Measurements from ENCODE around the gene SYNE4. TPM values are rescaled to one million over a fixed set of nuclear protein-coding genes. Genes with fewer than 3 reads are reported as not detected.
A peak's percentile ranks its signal among the peaks of the same experiment; 100 is the strongest.

Gene SYNE4
- total and polyA plus RNA-seq, 2 of the 13 experiments (the other 11 are each of a cell fraction or from before 2014, with no cell fraction given): 13.7 to 23.0 TPM

DNA sequence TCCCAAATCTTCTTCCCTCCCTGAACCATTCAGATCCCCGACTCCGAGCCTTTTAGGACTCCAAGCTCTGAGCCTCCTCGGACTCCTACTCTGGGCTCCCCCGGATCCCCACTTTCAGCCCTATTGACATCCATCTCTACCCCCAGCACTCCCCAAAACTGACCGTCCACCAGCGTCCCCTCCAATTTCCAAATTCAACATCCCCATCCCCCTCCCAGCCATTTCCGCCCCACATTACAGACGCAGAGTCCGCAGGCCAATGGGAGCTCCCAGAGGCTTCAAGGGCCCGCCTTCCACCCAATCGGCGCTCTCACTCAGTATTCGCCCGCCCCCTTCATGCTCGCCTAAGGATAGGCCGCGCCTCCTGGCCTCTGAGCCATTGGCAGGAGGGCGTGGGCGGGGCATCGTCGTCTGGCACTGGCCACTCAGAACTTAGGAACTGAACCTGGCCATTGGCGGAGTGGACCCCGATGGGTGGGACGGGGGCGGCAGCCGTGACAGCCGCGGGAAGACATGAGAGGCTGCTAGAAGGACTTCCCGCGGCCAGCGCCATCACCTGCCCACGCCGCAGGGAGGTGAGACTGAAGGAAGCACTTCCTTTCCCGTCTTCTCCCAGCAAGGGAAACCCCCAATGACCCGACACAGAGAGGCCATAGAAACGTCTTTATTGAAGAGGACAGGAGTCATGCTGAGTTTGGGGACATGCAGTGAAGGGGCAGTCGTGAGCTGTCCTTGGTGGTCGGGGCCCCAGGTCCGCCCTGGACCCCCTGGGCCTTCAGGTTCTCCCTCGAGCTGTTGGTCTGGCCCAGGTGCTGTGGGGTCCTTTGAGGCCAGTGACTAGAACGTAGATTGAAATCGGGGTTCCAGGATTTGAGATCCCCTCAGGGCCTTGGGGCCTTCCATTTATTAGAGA lies 5.7 kb upstream of the SYNE4 start, which contains the start of gene ALKBH6 (continued):
- TF ChIP-seq ATF1 (CRISPR knock-in tag; IDR thresholded peaks at IDR 0.05) (peak; percentile 91), ZNF800 (CRISPR knock-in tag; IDR thresholded peaks at IDR 0.05) (no peak), ZBTB14 (CRISPR knock-in tag; IDR thresholded peaks at IDR 0.05) (no peak), GATAD1 (CRISPR knock-in tag; IDR thresholded peaks at IDR 0.05) (peak; percentile 70), GMEB1 (CRISPR knock-in tag; IDR thresholded peaks at IDR 0.05; ENCODE audit: borderline replicate concordance) (peak; percentile 61; the same call in 1 of the 2 replicates), KDM5A (IDR thresholded peaks at IDR 0.05; ENCODE audit: borderline replicate concordance, low read length) (peak; percentile 56; the same call in 1 of the 2 replicates), IRF2 (CRISPR knock-in tag; IDR thresholded peaks at IDR 0.05) (0 out of 2 replicates have a peak, but pooled peaks have one; percentile 22), ZNF326 (CRISPR knock-in tag; IDR thresholded peaks at IDR 0.05; ENCODE audit: borderline replicate concordance) (no peak), TRIM24 (CRISPR knock-in tag; IDR thresholded peaks at IDR 0.05) (no peak), PBX2 (CRISPR knock-in tag; IDR thresholded peaks at IDR 0.05) (no peak), EP300 (IDR thresholded peaks at IDR 0.05; ENCODE audit: low read depth in 2 of 2, low read length in 2 of 2) (no peak), EP300 (CRISPR knock-in tag; IDR thresholded peaks at IDR 0.05; ENCODE audit: borderline replicate concordance) (peak; percentile 18; the same call in 1 of the 2 replicates), SNAPC2 (CRISPR knock-in tag; IDR thresholded peaks at IDR 0.05) (no peak), ZBTB33 (CRISPR knock-in tag; IDR thresholded peaks at IDR 0.05) (0 out of 2 replicates have a peak, but pooled peaks have one; percentile 18), ETV5 (CRISPR knock-in tag; IDR thresholded peaks at IDR 0.05; ENCODE audit: borderline replicate concordance) (peak; percentile 32; the same call in 1 of the 2 replicates)
- TF ChIP-seq, protein P1, sequence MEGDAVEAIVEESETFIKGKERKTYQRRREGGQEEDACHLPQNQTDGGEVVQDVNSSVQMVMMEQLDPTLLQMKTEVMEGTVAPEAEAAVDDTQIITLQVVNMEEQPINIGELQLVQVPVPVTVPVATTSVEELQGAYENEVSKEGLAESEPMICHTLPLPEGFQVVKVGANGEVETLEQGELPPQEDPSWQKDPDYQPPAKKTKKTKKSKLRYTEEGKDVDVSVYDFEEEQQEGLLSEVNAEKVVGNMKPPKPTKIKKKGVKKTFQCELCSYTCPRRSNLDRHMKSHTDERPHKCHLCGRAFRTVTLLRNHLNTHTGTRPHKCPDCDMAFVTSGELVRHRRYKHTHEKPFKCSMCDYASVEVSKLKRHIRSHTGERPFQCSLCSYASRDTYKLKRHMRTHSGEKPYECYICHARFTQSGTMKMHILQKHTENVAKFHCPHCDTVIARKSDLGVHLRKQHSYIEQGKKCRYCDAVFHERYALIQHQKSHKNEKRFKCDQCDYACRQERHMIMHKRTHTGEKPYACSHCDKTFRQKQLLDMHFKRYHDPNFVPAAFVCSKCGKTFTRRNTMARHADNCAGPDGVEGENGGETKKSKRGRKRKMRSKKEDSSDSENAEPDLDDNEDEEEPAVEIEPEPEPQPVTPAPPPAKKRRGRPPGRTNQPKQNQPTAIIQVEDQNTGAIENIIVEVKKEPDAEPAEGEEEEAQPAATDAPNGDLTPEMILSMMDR (CRISPR knock-in tag; IDR thresholded peaks at IDR 0.05): peak; percentile 48

Measured in HepG2 (cell line).